CD4-positive, alpha-beta T cell treated with Interleukin-10 for 1 hour (primary cell): ENCODE results near the gene SMIM3.
"Not testable (repeated sequence)": the region's sequence is repeated elsewhere in the genome, so short reads cannot be mapped to it uniquely, and the experiment has no call there.

Experiments used
- DNase-seq: peaks from one replicate; pipeline ENCODE4 v3.0.0-alpha.2; 2020

Gene SMIM3

DNA sequence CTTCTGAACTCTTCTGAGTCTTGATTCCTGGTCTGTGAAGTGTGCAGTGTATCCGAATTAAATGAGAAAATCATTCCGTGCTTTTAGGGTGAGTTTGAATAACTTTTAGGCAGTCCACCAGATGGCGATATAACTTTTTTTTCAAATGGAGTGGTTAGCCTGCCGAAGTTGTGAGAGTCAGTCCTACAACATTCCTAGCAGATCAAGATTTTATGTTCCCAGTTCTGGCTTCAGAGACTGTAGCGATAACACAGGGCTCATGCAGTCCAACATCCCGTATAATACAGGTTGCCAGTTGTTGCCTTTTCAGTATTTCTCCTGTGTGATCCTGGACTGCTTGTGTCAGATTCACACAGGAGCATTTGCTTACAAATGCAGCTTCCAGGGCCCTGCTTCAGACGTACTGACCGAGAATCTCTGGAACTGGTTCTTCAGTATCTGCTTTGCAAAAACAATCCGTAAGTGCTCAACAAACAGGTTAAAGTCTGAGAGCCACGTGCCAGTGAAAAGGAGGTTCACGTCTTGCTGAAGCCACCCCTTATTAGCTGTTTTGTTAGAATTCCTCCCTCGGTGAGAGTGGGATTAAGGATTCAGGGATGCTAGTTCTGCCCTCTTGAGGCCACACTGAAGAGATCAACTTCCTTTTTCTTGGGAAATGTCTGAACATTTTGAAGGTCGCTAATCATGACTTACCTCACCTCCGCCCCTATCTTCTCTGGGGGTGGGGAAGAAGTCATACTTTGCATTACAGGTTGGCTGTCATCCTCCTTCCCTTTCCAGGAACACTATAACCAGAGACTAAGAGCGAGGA is 22.8 kb downstream of the SMIM3 start:
- peak; percentile 68 for DNase-seq

DNA sequence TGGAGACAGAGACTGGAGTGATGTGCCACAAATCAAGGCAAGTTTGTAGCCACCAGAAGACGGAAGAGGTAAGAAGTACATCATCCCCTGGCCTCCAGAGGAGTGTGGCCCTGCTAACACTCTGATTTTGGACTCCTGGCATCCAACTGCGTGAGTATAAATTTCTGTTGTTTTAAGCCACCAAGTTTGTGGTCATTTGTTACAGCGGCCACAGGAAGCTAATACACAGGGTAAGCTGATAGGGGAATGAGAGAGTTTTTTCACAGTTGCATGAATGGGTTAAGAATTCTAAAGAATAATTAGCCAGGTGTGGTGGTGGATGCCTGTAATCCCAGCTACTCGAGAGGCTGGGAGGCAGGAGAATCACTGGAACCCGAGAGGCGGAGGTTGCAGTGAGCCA is 25.8 kb downstream of the SMIM3 start:
- DNase-seq, result no peak

DNA sequence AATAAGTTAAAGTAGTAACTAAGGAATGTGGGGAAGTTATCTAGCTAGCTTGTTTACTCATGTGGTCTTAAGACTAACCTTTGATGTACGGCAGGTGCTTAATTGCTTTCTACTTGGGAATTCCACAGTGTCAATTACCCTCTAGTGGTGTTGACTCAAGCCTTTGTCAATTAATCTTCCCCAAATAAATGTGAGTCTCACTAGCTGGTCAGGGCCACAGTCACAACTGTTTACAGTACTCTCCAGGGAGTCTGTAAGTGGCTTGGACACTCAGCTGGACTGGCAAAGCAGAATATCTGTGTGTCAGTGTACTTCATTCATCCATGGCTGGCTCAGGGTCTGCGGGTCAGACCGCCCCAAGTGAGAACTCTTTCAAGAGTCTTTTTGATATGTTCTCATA is 30.8 kb downstream of the SMIM3 start:
- DNase-seq, result no peak

DNA sequence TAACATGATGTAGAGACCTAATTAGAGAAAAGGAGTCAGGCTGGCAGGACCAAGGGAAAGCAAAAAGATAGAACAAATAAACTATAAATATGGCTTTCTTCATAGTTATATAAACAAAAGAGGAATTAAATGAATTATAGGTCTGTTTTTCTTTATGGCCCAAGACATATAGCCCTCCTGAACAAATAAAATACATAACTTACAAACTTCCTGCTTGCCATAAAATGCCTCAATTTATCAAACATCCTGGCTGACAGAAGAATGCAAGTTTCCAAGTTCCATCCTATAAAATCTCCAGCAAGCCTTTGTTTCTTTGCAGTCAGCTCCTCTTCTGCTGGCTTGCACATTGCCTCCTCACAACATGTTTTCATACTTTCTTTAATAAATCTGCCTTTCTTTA is 36.5 kb downstream of the SMIM3 start:
- DNase-seq, result no peak

DNA sequence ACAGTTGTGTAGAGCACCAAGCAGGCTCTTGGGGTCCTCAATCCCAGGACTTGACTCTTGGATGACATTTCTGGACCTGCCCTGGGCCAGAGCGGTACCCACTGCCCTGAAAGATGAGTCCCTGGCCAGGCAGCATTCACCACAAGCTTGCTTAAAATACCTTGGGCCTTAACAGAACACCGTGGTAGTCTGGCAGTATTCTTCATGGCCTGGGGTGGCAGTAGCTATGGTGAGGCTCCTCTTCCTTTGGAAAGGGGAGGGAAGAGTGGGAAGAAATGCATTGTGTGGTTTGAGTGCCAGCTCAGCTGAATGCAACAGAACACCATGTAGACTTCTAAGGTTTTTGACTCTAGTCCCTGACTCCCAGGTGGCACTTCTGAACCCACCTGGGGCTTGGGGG is 38.4 kb downstream of the SMIM3 start:
- no peak for DNase-seq

DNA sequence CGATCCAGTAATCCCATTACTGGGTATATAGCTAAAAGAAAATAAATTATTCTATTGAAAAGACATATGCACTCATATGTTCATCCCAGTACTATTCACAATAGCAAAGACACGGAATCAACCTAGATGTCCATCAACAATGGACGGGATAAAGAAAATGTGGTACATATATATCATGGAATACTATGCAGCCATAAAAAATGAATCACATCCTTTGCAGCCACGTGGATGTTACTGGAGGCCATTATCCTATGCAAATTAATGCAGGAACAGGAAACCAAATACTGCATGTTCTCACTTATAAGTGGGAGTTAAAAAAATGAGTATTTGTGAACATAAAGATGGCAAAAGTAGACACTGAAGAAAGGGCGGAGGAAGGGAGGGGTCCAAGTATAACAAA is 51.2 kb downstream of the SMIM3 start:
- no peak for DNase-seq

DNA sequence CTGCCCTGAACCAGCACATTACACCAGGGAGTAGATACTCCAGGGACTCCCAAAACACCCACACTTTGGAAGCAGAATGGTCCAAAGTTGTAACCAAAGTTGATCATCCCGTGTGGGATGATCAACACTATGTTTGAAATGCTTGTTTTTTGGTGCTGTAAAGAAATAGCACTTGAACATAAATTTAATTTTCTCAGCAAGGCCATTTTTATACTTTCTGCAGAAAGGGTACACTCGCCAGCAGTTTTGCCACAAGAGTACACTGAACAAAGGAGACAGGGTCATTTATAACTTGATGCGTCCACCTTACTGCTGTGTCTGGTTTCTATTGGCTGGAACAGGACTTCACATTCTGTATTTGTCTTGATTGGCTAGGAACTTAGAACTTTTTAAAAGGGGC is 53.3 kb downstream of the SMIM3 start:
- not testable (repeated sequence) for DNase-seq

DNA sequence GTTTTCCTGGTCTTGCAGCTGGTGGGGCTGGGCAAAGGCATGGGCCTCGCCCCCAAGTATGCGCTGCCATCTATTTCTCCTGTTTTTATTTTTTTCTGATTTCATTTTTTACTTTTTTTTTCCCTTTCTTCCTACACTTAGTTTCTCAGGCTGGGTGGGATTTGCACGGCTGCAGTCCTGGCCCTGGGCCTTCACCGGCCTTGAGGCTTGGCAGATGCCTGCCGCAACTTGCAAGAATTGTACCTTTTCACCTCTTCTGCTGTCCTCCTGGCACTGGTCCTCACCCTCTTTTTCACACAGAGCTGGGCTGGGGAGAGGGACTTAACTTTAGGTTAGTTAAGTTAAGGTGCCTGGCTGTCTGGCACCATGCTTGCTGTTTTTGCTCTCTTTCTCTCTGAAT is 57.5 kb downstream of the SMIM3 start:
- no peak for DNase-seq

DNA sequence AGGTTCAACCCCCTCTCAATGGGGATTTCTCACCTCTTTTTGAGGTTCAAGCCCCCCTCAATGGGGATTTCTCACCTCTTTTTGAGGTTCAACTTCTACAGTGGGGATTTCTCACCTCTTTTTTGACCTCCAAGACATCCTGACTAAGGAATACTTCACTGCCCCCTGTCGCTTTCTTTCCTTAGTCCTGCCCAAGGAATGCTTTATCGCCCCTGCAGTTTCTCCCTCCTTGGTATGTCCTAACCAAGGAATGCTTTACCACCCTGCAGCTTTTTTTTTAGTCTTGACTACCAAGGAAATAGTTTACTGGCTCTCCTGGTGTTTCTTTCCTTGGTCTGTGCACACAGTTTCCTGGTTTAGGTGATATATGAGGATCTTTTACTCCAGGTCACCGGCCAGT is 58.1 kb downstream of the SMIM3 start:
- no peak for DNase-seq

DNA sequence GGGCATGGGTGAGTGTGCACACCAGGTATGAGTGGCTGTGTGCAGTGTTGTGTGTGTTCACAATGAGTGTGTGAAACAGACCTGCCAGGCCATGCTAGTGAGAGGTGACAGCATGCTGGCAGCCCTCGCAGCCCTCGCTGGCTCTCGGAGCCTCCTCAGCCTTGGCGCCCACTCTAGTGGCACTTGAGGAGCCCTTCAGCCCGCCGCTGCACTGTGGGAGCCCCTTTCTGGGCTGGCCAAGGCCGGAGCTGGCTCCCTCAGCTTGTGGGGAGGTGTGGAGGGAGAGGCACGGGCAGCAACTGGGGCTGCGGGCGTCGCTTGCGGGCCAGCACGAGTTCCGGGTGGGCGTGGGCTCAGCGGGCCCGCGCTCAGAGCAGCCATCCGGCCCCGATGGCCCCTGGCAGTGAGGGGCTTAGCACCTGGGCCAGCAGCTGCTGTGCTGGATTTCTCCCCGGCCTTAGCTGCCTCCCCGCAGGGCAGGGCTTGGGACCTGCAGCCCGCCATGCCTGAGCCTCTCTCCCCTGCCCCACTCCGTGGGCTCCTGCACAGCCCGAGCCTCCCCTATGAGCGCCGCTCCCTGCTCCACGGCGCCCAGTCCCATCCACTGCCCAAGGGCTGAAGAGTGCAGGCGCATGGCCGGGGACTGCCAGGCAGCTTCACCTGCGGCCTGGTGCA is 66.8 kb downstream of the SMIM3 start:
- DNase-seq, result not testable (repeated sequence)

DNA sequence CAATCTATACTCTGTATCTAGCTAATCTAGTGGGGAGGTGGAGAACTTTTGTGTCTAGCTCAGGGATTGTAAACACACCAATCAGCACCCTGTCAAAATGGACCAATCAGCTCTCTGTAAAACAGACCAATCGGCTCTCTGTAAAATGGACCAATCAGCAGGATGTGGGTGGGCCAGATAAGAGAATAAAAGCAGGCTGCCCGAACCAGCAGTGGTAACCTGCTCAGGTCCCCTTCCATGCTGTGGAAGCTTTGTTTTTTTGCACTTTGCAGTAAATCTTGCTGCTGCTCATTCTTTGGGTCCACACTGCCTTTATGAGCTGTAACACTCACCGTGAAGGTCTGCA is 67.7 kb downstream of the SMIM3 start, which contains the start of gene IRGM:
Gene IRGM, plus strand, starts transcription at position 214 of the 346 bp plus-strand sequence. CDS start 1,603 bp downstream, outside the sequence.
- peak; percentile 67 for DNase-seq
